Activated CD4-positive, alpha-beta T cell treated with anti-CD3 and anti-CD28 coated beads for 36 hours (primary cell): Measurements from ENCODE around the gene BCAS1. TPM values are rescaled to one million over a fixed set of nuclear protein-coding genes. Genes with fewer than 3 reads are reported as not detected.

Experiments
- ATAC-seq: fragments of 200-7000 bp; cut with Tn5 transposase; one replicate; pipeline ENCODE4 v1.10.0; 2021; ENCODE audit warnings: mild to moderate bottlenecking, moderate library complexity
- CTCF ChIA-PET: fragments of 350-600 bp; sonication (Branson Sonifier 250); formaldehyde crosslinking; loops from one replicate; lab custom pipeline; 2021; ENCODE audit warnings: antibody characterized with exemption; lab: Charles Lee
- POLR2A ChIA-PET: fragments of 350-600 bp; sonication (Branson Sonifier 250); formaldehyde crosslinking; loops from one replicate; lab custom pipeline; 2021; ENCODE audit warnings: antibody characterized with exemption, inconsistent platforms; lab: Charles Lee
- DNase-seq: peaks from one replicate; pipeline ENCODE4 v3.0.0-alpha.2; 2020
- H3K27ac Mint-ChIP-seq: one replicate; pipeline ENCODE4 v1.8.0; 2021; ENCODE audit warnings: mixed read lengths
- H3K27me3 Mint-ChIP-seq: one replicate; pipeline ENCODE4 v1.8.0; 2021; ENCODE audit warnings: mixed read lengths
- H3K36me3 Mint-ChIP-seq: one replicate; pipeline ENCODE4 v1.8.0; 2021; ENCODE audit warnings: low read depth, mixed read lengths
- H3K4me1 Mint-ChIP-seq: one replicate; pipeline ENCODE4 v1.8.0; 2021; ENCODE audit warnings: mixed read lengths
- H3K4me3 Mint-ChIP-seq: one replicate; pipeline ENCODE4 v1.8.0; 2021; ENCODE audit warnings: mild to moderate bottlenecking, moderate library complexity, mixed read lengths
- H3K9me3 Mint-ChIP-seq: one replicate; pipeline ENCODE4 v1.8.0; 2021; ENCODE audit warnings: low read depth, mixed read lengths
- intact Hi-C, 2 experiments: fragments of 100-400 bp; cut with DNase I in 1 of 2; cut with micrococcal nuclease in 1 of 2; formaldehyde crosslinking; loops; one replicate each; pipeline versions ENCODE4 v1.14.2 to v1.15.1; 2022 to 2024; cut with DNase I, micrococcal nuclease
- total RNA-seq, 2 experiments: library from RNA; stranded (reverse); gene quantifications; one replicate each; pipeline ENCODE4 v1.2.3, GENCODE V29; 2021

Gene BCAS1
- total RNA-seq, 2 experiments from 2014 or later: 0.09 to 0.14 TPM

DNA sequence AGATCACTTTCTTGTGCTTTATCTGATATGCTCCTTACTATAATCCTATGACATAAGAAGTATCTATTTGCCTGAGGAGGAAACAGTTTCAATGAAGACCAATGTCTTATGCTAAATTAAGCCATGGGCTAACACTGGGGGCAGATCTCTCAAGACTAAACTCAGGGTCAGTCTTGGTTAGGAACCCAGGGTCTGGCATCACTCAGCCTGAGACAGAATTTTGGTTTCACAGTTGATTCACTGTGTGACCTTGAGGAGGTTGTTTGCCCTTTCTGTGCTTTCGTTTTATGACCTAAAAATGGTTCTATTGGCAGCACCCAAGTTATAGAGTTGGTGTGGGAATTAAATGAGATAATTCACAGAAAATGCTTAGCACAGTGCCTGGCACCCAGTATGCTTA lies 4.9 kb upstream of the BCAS1 start:
- no peak for ATAC-seq
- Mint-ChIP-seq H3K4me3 (no peak overlapping the region), H3K27ac (no peak overlapping the region), H3K36me3 (peaks cover 5% of the 10 kb centered on the region), H3K9me3 (no peaks in the 10 kb centered on the region), H3K27me3 (no peaks in the 10 kb centered on the region), H3K4me1 (peaks cover 16% of the 10 kb centered on the region)
- no peak for DNase-seq
- intact Hi-C loops: no loop called here
- POLR2A ChIA-PET: no interaction called here
- CTCF ChIA-PET: no interaction called here

DNA sequence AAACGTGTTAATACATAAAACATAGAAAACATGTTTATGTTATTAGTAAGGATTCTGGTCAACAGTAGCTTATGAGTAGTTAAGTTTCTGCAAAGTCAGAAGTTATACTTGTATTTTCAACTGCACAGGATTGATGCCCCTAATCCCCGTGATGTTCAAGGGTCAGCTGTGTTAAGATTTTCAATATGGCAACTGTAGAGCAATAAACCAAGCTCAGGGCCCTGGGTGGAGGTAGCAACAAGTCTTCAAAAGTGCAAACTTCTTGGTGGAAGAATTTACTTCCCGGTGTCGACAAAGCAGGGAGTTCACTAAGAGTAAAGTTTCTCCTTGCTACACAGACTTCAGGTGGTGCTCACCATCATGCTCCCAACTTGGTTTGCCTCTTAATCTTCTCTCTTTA lies 4.1 kb upstream of the BCAS1 start:
- ATAC-seq: no peak
- Mint-ChIP-seq H3K36me3 (peaks cover 5% of the 10 kb centered on the region), H3K9me3 (no peaks in the 10 kb centered on the region), H3K27ac (no peak overlapping the region), H3K4me3 (no peak overlapping the region), H3K27me3 (no peaks in the 10 kb centered on the region), H3K4me1 (peaks cover 14% of the 10 kb centered on the region)
- intact Hi-C loops: no loop called here
- no peak for DNase-seq
- ChIA-PET CTCF (interaction anchor here (1.0 kb wide), 1 partner anchor 11 kb away, joined by 4 read pairs; no protein-coding TSS in a partner anchor), POLR2A (no interaction called here)

DNA sequence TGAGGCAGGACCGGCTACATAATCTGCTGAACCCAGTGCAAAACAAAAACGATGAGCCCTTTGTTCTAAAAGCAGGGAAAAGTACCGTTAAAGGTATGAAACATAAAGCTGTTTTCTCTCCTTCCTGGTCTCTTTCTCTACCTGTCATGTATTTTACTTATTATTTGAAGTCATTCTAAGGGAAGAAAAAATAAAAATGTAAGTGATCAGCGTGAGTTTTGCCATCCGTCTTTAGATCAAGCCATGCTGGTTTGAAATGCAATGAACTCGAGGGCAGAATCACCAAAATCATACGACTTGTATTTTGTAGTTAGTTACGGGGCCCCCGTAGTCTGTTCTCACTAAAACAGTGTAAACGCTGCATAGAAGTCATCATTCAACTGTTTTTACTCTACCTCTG lies 2.9 kb upstream of the BCAS1 start:
- Mint-ChIP-seq H3K36me3 (peaks cover 3% of the 10 kb centered on the region), H3K27me3 (no peaks in the 10 kb centered on the region), H3K4me1 (peaks cover 4% of the 10 kb centered on the region), H3K27ac (no peak overlapping the region), H3K9me3 (no peaks in the 10 kb centered on the region), H3K4me3 (no peak overlapping the region)
- ChIA-PET CTCF (no interaction called here), POLR2A (no interaction called here)
- DNase-seq (no peak), ATAC-seq (no peak)
- intact Hi-C loops: no loop called here

DNA sequence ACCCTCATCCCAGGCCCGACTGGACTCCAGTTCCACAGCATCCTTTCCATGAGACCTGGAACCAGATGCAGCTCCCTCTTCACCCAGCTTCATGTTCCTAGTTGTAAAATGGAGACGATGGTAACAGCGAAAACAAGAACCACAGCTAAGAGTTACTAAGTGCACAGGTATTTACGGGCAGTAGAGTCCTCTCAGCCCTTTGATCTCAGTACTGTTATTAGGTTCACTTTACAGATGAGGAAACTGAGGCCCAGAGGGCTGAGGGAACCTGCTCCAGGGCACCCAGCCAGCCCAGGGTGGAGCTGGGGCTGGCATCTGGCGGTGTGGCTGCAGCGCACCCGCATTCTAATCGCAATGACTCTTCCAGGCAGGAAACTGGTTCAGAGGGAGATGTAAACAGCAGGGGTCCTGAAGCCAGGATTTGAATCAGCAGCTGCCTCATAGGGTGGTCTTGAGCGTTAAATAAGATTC lies 858 bp downstream of the BCAS1 start:
- Mint-ChIP-seq H3K36me3 (no peaks in the 10 kb centered on the region), H3K9me3 (no peaks in the 10 kb centered on the region), H3K4me1 (peaks cover 4% of the 10 kb centered on the region), H3K4me3 (no peak overlapping the region), H3K27me3 (no peaks in the 10 kb centered on the region), H3K27ac (no peak overlapping the region)
- ChIA-PET POLR2A (interaction anchor here (0.5 kb wide), 1 partner anchor 487 kb away, joined by 4 read pairs; no protein-coding TSS in a partner anchor), CTCF (no interaction called here)
- DNase-seq (no peak), ATAC-seq (no peak)
- intact Hi-C loops: loop anchor here in 1 of 2 experiments (10.0 kb wide), 1 partner anchor 495 kb away; no protein-coding TSS in a partner anchor

DNA sequence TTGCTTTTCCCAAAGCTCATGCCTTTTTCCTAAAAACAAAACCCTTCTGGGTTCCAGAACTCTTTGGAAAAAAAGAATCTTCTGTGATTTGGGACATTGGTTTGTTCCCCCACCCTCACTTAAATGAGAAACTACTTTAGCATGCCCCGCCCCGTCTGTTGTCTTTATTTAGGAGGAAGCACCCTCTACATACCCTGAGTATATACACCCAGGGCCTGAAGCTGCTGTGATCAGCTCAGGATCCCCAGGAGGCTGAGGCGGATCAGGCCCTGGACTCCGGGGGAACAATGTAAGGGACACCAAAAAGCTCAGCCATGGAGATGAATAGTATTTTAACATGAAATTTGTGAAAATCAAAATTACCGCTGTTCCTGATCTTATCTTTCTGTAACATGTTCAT lies 1.4 kb downstream of the BCAS1 start:
- Mint-ChIP-seq H3K9me3 (no peaks in the 10 kb centered on the region), H3K27me3 (no peaks in the 10 kb centered on the region), H3K4me1 (peaks cover 9% of the 10 kb centered on the region), H3K36me3 (no peaks in the 10 kb centered on the region), H3K4me3 (no peak overlapping the region), H3K27ac (no peak overlapping the region)
- CTCF ChIA-PET: no interaction called here
- POLR2A ChIA-PET: interaction anchor here (0.5 kb wide), 1 partner anchor 486 kb away, joined by 4 read pairs; no protein-coding TSS in a partner anchor
- no peak for DNase-seq
- intact Hi-C loops: loop anchor here in 1 of 2 experiments (10.0 kb wide), 1 partner anchor 494 kb away; no protein-coding TSS in a partner anchor
- ATAC-seq: no peak

DNA sequence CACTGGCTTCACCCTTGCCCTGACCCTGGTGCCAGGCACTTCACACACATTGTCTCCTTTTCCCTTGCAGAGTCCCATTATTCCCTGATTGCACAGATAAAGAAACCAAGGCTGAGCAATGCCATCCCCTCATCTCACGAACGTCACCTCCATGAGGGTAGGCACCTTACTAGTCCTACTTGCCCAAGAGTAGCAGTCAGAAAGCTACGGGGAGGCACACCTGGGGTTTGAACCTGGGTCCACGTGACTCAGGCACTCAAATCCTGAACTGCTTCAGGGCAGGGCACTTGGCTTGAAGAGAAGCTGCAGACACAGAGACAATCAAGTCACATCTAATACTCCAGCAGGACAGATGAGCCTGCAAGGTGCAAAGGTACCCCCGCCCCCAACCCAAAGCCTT lies 1.9 kb downstream of the BCAS1 start:
- Mint-ChIP-seq H3K27me3 (no peaks in the 10 kb centered on the region), H3K9me3 (no peaks in the 10 kb centered on the region), H3K4me1 (peaks cover 14% of the 10 kb centered on the region), H3K36me3 (no peaks in the 10 kb centered on the region), H3K27ac (no peak overlapping the region), H3K4me3 (no peak overlapping the region)
- ChIA-PET CTCF (no interaction called here), POLR2A (no interaction called here)
- DNase-seq (no peak), ATAC-seq (no peak)
- intact Hi-C loops: loop anchor here in 1 of 2 experiments (10.0 kb wide), 1 partner anchor 494 kb away; no protein-coding TSS in a partner anchor

DNA sequence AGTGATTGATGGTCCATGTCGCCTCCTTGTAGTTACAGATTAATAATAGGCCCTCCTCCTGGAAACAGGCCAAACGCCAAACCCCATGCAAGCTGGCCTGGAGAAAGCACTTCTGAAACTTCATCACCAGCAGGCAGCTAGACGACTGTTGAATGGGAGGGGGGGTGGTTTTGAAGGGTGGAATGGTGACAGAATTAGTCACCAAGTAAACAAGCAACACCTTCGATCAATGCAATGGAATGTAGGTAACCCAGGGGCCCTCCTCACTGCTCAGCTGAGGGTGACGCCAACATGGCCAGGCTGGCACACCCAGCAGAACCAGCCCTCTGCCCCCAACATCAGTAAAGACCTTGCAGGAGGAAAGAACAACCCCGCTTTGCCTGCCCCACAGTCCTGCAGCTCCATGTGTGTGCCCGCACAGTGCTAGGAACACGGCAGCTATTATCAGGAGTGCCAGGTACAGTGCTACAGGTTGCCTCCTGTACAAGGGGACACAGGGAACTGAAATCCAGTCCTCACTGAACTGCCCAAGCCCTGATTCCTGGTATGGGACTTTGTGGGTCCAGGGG lies 2.7 kb downstream of the BCAS1 start:
- Mint-ChIP-seq H3K9me3 (no peaks in the 10 kb centered on the region), H3K27me3 (no peaks in the 10 kb centered on the region), H3K4me1 (peaks cover 15% of the 10 kb centered on the region), H3K4me3 (no peak overlapping the region), H3K27ac (no peak overlapping the region), H3K36me3 (no peaks in the 10 kb centered on the region)
- ChIA-PET POLR2A (no interaction called here), CTCF (interaction anchor here (0.8 kb wide), 1 partner anchor 9 kb away, joined by 3 read pairs; no protein-coding TSS in a partner anchor)
- intact Hi-C loops: loop anchor here in 1 of 2 experiments (10.0 kb wide), 1 partner anchor 493 kb away; no protein-coding TSS in a partner anchor
- no peak for ATAC-seq
- no peak for DNase-seq

DNA sequence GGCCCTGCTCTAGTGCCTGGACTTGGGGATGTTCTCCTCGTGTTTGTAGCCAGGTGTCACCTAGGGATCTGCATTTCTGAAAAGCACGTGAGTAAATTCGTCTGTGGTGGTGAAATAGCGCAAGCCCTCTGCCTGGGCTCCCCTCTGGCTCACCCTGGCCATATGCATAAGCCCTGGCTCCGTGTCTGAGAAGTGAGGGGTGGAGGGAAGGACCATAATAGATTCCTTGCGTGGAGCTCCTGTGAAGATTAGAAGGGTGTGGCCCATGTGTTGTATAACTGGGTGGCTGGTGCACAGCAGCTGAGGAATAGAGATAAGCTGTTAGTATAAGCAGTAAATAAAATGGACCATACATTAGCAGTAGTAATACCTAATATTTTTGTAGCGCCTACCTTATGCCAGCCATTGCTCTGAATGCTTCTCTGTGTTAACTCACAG lies 4.8 kb downstream of the BCAS1 start:
- CTCF ChIA-PET: no interaction called here
- H3K27me3 Mint-ChIP-seq: no peaks in the 10 kb centered on the region
- H3K9me3 Mint-ChIP-seq: no peaks in the 10 kb centered on the region
- no peaks in the 10 kb centered on the region for H3K36me3 Mint-ChIP-seq
- H3K4me3 Mint-ChIP-seq: no peak overlapping the region
- no peak for DNase-seq
- intact Hi-C loops: loop anchor here in 1 of 2 experiments (10.0 kb wide), 1 partner anchor 491 kb away; no protein-coding TSS in a partner anchor
- POLR2A ChIA-PET: no interaction called here
- no peak for ATAC-seq
- H3K4me1 Mint-ChIP-seq: peaks cover 15% of the 10 kb centered on the region
- no peak overlapping the region for H3K27ac Mint-ChIP-seq

DNA sequence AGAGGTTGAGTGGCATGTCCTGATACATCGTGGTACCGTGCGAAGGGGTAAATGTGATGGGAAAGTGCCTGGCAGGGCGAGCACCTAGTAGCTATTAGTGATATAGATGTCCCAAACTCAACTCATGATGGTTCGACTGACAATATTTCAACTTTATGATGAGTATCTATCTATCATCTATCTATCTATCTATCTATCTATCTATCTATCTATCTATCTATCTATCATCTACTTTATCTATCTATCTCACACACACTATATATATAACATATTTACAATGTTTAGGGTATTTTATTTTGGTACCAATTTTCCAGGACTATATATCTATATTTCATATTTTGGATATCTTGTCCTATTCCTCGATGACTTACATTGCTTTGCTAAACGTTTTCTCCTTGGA lies 5.5 kb downstream of the BCAS1 start:
- Mint-ChIP-seq H3K27ac (no peak overlapping the region), H3K4me3 (no peak overlapping the region)
- no peak for ATAC-seq

DNA sequence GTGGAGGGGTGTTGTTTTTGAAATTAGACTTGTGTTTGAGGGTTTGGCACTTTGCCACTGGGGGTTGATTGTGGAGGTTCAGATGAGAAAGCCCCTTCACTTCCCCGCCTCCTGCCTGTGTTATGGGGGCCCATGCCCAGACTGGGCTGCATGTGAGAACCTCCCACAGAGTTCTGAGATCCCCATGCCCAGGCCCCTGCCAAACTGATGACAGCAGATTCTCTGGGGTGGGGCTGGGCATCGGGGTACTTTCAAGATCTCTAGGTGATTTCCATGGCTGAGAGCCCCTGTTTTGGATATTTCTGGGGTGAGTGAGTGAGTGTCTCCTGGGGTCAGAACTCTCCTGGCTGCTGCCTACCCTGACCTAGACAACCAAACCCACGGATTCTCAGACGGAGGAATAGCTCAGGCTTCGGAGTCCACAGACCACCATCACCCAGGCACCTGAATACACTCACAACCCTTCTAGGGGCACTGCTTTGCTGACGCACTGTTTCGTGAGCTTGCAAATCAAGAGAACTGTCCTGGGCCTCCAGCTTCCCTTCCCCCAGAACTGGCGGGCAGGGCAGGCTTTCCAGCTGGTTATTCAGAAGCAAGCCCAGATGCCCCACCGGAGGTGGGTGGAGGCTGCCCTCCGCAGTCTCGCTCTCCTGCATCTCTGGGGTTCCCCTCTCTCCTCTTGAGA lies 6.3 kb downstream of the BCAS1 start:
- Mint-ChIP-seq H3K4me3 (no peak overlapping the region), H3K4me1 (peaks cover 15% of the 10 kb centered on the region), H3K27ac (no peak overlapping the region), H3K27me3 (no peaks in the 10 kb centered on the region), H3K9me3 (no peaks in the 10 kb centered on the region), H3K36me3 (no peaks in the 10 kb centered on the region)
- CTCF ChIA-PET: interaction anchor here (0.7 to 1.8 kb wide), 5 partner anchors 10 to 1264 kb away, joined by 3 to 4 read pairs (median 4); no protein-coding TSS in a partner anchor
- intact Hi-C loops: loop anchor here (2.0 to 10.0 kb wide), 4 partner anchors 122 to 489 kb away; no protein-coding TSS in a partner anchor
- DNase-seq: peak; percentile 47
- POLR2A ChIA-PET: no interaction called here
- peak; percentile 61 for ATAC-seq

More for the DNA sequence above, 5.5 kb downstream of the BCAS1 start:
- ChIA-PET CTCF (no interaction called here), POLR2A (no interaction called here)
- intact Hi-C loops: loop anchor here in 1 of 2 experiments (5.0 to 10.0 kb wide), 2 partner anchors 123 to 490 kb away; no protein-coding TSS in a partner anchor
- no peak for DNase-seq
- H3K9me3 Mint-ChIP-seq: no peaks in the 10 kb centered on the region
- no peaks in the 10 kb centered on the region for H3K27me3 Mint-ChIP-seq
- no peaks in the 10 kb centered on the region for H3K36me3 Mint-ChIP-seq
- peaks cover 15% of the 10 kb centered on the region for H3K4me1 Mint-ChIP-seq

DNA sequence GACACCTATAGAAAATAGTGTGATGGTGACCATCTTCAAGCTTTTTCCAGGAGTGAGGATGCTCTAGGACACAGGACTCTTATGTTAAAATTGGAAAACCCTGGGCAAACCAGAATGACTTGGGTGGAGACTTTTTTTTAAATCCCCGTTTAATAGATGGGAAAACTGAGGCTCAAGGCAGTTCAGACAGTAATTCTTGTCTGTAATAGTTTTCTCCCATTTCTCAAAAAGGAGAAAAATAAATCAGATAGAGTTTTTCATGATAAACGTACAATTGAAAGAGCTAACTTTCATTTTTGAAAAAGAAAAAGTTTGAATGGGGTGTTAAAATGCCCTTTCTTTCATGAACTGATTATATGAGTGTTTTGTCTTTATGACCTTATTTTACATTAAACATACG lies 6.8 kb downstream of the BCAS1 start:
- Mint-ChIP-seq H3K4me1 (peaks cover 15% of the 10 kb centered on the region), H3K36me3 (no peaks in the 10 kb centered on the region), H3K4me3 (no peak overlapping the region), H3K27ac (no peak overlapping the region), H3K27me3 (no peaks in the 10 kb centered on the region), H3K9me3 (no peaks in the 10 kb centered on the region)
- no peak for DNase-seq
- intact Hi-C loops: loop anchor here (2.0 to 10.0 kb wide), 4 partner anchors 121 to 489 kb away; no protein-coding TSS in a partner anchor
- ChIA-PET POLR2A (no interaction called here), CTCF (interaction anchor here (0.7 to 1.8 kb wide), 6 partner anchors 11 to 1263 kb away, joined by 3 to 4 read pairs (median 4); no protein-coding TSS in a partner anchor)
- no peak for ATAC-seq
